D721Med (cell line): Measurements from ENCODE around the gene SKAP1.

ENCODE experiments used
- DNase-seq: peaks from one replicate; pipeline ENCODE4 v3.0.0; 2011; ENCODE audit warnings: low spot score; ENCODE audit not compliant: insufficient read length
- FAIRE-seq: peaks from 2 replicates; lab custom pipeline; 2011; peaks lifted over from hg19 to GRCh38; lab: Jason Lieb, UNC
- TF ChIP-seq, protein P1 (sequence below): IDR thresholded peaks from 2 replicates; pipeline ENCODE4 v1.5.1; 2012; ENCODE audit warnings: mild to moderate bottlenecking, control low read depth; ENCODE audit not compliant: insufficient read depth; ENCODE audit errors: missing control alignments

SKAP1 gene

DNA sequence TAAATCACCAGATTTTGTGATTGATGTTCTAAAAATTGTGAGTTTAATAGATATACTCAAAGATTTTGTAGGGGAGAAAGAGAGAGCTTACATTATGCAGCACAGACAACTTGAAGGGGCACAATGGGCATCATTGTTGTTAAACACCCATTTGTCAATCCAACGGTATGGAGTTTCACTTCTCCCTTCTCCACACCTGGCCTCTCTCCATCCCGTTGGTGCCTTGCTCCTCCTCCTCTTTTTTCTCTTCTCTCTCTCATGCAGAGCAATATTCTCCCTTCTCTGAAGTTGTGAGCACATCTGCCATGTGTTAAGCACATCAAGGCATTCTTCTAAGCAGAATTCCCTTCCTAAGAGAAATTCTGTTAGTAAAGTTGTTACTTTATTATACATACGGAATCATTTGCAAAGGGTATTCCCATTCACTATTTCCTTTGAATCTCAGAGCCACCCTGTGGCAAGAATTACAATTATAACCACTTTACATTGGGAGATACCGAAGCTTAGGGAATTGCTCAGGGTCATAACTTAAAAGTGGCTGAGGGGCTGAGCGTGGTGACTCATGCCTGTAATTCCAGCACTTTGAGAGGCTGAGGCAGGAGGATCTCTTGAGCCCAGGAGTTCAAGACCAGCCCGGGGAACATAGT lies 40.5 kb upstream of the SKAP1 start:
- TF ChIP-seq, protein P1, sequence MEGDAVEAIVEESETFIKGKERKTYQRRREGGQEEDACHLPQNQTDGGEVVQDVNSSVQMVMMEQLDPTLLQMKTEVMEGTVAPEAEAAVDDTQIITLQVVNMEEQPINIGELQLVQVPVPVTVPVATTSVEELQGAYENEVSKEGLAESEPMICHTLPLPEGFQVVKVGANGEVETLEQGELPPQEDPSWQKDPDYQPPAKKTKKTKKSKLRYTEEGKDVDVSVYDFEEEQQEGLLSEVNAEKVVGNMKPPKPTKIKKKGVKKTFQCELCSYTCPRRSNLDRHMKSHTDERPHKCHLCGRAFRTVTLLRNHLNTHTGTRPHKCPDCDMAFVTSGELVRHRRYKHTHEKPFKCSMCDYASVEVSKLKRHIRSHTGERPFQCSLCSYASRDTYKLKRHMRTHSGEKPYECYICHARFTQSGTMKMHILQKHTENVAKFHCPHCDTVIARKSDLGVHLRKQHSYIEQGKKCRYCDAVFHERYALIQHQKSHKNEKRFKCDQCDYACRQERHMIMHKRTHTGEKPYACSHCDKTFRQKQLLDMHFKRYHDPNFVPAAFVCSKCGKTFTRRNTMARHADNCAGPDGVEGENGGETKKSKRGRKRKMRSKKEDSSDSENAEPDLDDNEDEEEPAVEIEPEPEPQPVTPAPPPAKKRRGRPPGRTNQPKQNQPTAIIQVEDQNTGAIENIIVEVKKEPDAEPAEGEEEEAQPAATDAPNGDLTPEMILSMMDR: no peak
- no peak for FAIRE-seq
- no peak for DNase-seq

DNA sequence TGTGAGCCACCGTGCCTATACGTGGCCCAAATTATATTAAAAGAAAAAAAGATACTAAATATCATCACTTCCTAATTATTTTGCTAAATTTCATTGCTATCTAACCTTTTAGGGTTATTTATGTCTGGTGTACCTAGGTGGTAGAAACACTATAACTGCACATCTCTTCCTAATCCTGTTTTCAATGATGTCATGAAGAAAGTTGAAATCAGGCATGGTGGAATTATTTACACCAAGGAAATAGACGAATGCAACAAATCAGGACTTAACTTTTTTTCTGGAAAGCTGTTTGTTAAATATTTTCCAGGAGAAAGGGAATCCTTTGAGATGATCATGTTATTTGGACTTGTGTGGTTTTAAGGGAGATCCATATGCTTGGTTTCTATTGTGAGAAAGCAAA lies 39.2 kb upstream of the SKAP1 start:
- TF ChIP-seq, protein P1: no peak
- no peak for FAIRE-seq

DNA sequence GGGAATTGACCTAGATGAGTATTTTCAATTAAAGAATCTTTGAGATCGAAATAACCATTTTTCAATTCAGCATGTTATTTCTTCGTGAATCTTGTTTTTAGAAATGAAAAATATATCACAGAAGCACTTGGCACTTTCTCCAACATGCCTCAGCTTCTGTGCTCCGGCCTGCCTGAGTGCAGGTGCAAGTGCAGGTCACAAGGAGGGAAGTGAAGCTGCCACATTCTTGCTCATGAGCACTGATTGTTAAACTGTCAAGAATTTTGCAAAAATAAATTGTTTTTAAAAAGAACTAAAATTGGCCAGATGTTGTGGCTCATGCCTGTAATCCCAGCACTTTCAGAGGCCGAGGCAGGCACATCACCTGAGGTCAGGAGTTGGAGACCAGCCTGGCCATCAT lies 38.3 kb upstream of the SKAP1 start:
- DNase-seq (no peak), FAIRE-seq (no peak)
- TF ChIP-seq, protein P1: no peak

More for the DNA sequence above, 39.2 kb upstream of the SKAP1 start:
- no peak for DNase-seq

DNA sequence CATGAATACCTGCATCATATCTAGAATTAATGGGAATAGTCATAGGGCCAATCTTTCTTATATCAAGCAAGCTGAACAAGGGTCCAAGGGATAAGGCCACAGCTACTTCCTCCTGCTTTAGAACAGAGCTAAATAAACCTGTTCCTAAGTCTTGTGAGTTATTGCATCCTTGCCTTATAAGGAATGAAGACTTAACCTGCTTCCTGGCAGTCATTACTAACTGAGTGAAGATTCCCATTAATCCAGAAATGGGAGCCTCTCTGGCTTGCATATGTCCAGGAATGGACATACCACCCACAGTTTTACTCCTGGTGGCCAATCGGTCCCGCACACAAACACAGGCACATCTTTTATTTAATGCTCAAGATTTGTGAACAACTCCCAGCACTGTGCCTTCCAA lies 35.9 kb upstream of the SKAP1 start:
- DNase-seq: no peak
- no peak for FAIRE-seq
- TF ChIP-seq, protein P1: no peak

DNA sequence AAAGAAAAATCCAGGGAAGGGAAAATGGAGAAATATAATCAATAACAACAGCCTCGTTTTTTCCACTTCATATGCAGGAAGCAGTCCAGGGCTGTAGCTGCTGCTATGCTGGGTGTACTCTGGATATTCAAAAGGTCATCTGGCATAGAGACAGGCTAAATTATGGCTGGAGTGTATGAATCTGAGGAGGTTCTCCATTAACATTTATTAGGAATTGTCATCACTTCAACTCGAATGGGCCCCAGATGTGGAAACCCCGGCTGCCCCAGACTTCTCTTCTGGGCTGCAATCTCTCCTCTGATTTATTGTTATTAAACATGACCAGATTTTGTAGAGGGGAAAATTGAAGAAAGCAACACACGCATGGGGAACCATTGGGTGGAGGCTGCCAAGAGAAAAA lies 33.5 kb upstream of the SKAP1 start:
- no peak for FAIRE-seq
- TF ChIP-seq, protein P1: no peak
- no peak for DNase-seq

DNA sequence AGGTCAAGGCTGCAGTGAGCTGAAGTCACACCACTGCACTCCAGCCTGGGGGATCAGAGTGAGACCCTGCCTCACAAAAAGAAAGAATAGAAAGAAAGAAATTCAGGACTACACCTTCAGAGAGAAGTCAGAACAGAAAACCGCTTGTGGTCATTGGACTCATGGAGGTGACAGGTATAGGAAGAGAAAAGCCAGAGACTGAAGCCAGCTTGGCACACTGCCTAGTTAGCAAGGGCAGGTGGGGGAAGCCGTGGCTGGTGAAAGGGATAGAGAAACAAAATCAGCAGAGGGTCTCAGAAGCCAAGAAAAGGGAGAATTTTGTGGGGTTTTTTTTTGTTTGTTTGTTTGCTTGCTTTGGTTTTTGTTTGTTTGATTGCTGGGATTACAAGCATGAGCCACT lies 32.9 kb upstream of the SKAP1 start:
- no peak for DNase-seq
- FAIRE-seq: no peak
- TF ChIP-seq, protein P1: no peak

DNA sequence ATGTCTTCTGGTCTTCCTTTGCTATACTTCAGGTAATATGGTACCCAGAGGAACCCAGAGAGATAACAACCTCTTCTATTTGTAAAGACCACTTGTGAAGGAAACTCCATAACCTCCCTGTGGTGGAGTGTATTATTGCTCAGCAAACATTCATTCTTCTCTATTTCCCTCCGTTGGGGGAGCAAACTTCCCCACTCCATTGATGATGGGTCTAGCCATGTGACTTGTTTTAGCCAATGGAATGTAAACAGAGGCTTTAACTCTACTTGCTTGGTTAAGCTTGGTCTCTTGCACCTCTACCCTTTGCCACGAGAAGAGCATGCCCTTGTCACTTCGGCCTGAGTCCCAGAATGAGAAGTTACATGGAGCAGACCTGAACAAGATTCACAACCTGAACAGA lies 30.0 kb upstream of the SKAP1 start:
- no peak for DNase-seq
- TF ChIP-seq, protein P1: no peak
- no peak for FAIRE-seq
